ENCODE results near the gene HYDIN.

DNA sequence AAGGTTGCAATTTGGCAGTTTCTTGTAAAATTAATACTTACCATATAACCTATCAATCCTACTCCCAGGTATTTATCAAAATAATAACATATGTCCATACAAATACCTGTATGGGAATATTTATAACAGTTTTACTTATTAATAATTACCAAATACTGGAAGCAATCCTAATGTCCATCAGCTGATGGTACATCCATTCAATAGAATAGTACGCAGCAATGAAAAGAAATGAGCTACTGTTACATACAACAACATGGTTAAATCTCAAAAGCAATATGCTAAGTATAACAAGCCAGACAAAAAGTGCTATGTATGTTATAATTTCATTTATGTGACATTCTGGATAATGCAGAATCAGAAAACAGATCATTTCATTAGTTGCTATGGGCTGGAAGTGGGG, 1.2 kb downstream of the HYDIN start:
- TF ChIP-seq, protein P1, sequence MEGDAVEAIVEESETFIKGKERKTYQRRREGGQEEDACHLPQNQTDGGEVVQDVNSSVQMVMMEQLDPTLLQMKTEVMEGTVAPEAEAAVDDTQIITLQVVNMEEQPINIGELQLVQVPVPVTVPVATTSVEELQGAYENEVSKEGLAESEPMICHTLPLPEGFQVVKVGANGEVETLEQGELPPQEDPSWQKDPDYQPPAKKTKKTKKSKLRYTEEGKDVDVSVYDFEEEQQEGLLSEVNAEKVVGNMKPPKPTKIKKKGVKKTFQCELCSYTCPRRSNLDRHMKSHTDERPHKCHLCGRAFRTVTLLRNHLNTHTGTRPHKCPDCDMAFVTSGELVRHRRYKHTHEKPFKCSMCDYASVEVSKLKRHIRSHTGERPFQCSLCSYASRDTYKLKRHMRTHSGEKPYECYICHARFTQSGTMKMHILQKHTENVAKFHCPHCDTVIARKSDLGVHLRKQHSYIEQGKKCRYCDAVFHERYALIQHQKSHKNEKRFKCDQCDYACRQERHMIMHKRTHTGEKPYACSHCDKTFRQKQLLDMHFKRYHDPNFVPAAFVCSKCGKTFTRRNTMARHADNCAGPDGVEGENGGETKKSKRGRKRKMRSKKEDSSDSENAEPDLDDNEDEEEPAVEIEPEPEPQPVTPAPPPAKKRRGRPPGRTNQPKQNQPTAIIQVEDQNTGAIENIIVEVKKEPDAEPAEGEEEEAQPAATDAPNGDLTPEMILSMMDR (IDR thresholded peaks at IDR 0.05; ENCODE audit: poor library complexity, severe bottlenecking) = no peak
- TF ChIP-seq, protein P2, sequence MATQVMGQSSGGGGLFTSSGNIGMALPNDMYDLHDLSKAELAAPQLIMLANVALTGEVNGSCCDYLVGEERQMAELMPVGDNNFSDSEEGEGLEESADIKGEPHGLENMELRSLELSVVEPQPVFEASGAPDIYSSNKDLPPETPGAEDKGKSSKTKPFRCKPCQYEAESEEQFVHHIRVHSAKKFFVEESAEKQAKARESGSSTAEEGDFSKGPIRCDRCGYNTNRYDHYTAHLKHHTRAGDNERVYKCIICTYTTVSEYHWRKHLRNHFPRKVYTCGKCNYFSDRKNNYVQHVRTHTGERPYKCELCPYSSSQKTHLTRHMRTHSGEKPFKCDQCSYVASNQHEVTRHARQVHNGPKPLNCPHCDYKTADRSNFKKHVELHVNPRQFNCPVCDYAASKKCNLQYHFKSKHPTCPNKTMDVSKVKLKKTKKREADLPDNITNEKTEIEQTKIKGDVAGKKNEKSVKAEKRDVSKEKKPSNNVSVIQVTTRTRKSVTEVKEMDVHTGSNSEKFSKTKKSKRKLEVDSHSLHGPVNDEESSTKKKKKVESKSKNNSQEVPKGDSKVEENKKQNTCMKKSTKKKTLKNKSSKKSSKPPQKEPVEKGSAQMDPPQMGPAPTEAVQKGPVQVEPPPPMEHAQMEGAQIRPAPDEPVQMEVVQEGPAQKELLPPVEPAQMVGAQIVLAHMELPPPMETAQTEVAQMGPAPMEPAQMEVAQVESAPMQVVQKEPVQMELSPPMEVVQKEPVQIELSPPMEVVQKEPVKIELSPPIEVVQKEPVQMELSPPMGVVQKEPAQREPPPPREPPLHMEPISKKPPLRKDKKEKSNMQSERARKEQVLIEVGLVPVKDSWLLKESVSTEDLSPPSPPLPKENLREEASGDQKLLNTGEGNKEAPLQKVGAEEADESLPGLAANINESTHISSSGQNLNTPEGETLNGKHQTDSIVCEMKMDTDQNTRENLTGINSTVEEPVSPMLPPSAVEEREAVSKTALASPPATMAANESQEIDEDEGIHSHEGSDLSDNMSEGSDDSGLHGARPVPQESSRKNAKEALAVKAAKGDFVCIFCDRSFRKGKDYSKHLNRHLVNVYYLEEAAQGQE (IDR thresholded peaks at IDR 0.05; ENCODE audit: borderline replicate concordance) = no peak
- TF ChIP-seq POLR2AphosphoS5 (IDR thresholded peaks at IDR 0.05) (no peak), EZH2 (IDR thresholded peaks at IDR 0.05; ENCODE audit: borderline replicate concordance, insufficient read depth, low read length, poor library complexity, severe bottlenecking) (no peak), TAF1 (IDR thresholded peaks at IDR 0.05; ENCODE audit: low read depth) (no peak), SMC3 (conservative IDR thresholded peaks at IDR 0.05; ENCODE audit: poor library complexity) (no peak)
